Measurements from ENCODE around the gene SPRYD4.

The SPRYD4 gene

GRCh38 chr12:56520048-56520447 is 51.7 kb downstream of the SPRYD4 start:
- no peak for DNase-seq (ENCODE audit: low read depth in 3 of 3, low spot score in 1 of 3)

DNA sequence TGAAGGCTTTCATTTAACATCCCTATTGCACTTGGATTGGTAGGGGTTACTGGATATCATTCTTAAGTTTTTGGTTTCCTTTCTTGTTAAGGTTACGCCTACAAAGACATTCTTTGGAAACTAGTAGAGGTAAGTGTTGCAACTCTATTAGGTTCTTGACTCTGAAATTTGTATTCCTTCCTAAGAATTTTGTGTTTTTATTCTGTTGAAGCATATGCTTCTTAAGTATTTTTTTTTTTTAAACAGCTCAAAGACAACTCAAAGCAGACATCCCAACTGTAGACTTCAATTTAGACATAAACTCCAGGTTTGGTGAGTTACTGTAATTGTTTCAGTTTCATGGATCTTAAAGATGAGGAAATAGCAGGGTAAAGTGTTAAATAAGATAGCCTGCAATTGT is 52.1 kb downstream of the SPRYD4 start:
- DNase-seq (ENCODE audit: low read depth in 3 of 3, low spot score in 1 of 3): no peak

GRCh38 chr12:56521209-56521589 is 52.8 kb downstream of the SPRYD4 start:
- DNase-seq (ENCODE audit: low read depth in 3 of 3, low spot score in 1 of 3): no peak

- no peak for DNase-seq (ENCODE audit: low read depth in 3 of 3, low spot score in 1 of 3)
Measured at GRCh38 chr12:56521590-56522371, 53.4 kb downstream of the SPRYD4 start, which contains the start of gene RBMS2. Gene RBMS2, plus strand, starts transcription at chr12:56521820. Its CDS starts 204 bp downstream, at chr12:56522024.

GRCh38 chr12:56522411-56523193 is 54.2 kb downstream of the SPRYD4 start:
- no peak for DNase-seq (ENCODE audit: low read depth in 3 of 3, low spot score in 1 of 3)

- DNase-seq (ENCODE audit: low read depth in 3 of 3, low spot score in 1 of 3): no peak
Measured at GRCh38 chr12:56528846-56529245, 60.5 kb downstream of the SPRYD4 start.
